H1 (cell line): Measurements from ENCODE around the gene CHMP4A. TPM values are rescaled to one million over a fixed set of nuclear protein-coding genes. Genes with fewer than 3 reads are reported as not detected.

Source experiments
- KDM1A ChIP-seq: fragments of 200-600, 300-600 bp; sonication (generic); IDR thresholded peaks from 2 replicates; pipeline ENCODE4 v1.7.1; 2016; ENCODE audit warnings: mild to moderate bottlenecking, low read length, borderline replicate concordance
- RXRA ChIP-seq: IDR thresholded peaks from 2 replicates; pipeline ENCODE4 v1.6.1; 2011; ENCODE audit warnings: low read depth, mild to moderate bottlenecking, low read length, moderate library complexity; ENCODE audit not compliant: insufficient read depth
- TAF1 ChIP-seq: IDR thresholded peaks from 2 replicates; pipeline ENCODE4 v1.6.1; 2011; ENCODE audit warnings: mild to moderate bottlenecking, low read depth, low read length
- polyA plus RNA-seq, 7 experiments: library from polyadenylated mRNA; depleted of rRNA in 3 of 7; stranded (reverse) in 5 of 7; unstranded in 2 of 7; fragments of >200 nt in 5 of 7; fragments of 200-250 nt in 2 of 7; gene quantifications; 1 replicate in 5 of 7; 2 replicates in 1 of 7; 4 replicates in 1 of 7; pipeline versions ENCODE4 v1.2.1 to v1.2.3, GENCODE V29; 2011 to 2013; ENCODE audit warnings: missing spikeins in 2 of 7, mixed read lengths in 2 of 7
- total RNA-seq: library from RNA; stranded (reverse); fragmentation: NEBNext Ultra II Directional; extraction: Animal tissue kit (Norgen Biotek cat#: 25700); gene quantifications from 2 replicates; pipeline ENCODE4 v1.2.1, GENCODE V29; 2021

CHMP4A gene
- total and polyA plus RNA-seq, 2 of the 8 experiments (the other 6 are each of a cell fraction or from before 2014, with no cell fraction given): 32.9 to 37.6 TPM

DNA sequence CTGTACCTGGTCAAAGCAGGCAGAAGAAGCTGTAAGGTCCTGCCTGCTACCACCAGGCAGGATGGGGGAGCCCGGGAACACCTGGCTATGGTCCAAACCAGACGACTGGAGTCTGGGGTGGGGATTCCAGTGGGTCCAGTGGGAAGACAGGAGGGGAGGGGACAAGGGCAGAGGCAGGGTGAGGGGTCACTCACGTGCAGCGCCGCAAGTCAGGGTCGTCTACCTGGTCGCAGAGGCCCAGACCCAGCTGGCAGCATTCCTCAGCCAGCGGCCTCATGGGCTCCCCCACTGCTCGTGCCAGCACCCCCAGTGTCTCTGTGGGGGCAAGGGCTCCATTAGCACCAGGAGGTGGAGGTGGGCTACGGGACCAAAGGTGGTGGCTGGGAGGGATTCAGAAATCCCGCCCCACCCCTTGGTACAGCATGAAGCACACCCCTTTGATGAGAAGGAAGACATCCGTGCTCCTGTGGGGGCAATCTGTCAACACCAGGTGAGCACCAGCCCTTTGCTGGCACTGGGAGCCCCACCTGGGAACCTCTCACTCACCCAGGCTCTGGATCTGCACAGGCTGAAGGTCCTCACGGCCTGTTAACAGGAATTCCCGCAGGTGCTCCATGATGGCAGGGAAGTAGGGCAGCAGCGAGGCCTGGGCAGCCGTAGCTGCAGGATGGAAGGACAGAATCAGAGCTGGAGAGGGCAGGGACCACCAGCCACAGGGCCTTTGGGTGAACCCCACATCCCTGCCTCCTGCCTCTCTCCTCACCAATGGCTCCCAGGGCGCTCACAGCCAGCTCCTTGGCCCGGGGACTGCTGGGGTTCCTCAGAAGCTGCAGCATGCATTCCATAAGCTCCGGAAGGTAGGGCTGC is 29.0 kb downstream of the CHMP4A start (continued):
- TF ChIP-seq KDM1A: no peak
- no peak for TF ChIP-seq TAF1
- TF ChIP-seq RXRA: no peak
